ENCODE measurements around the gene TECPR2.
A peak's percentile ranks its signal among the peaks of the same experiment; 100 is the strongest.
"Not testable (repeated sequence)": the region's sequence is repeated elsewhere in the genome, so short reads cannot be mapped to it uniquely, and the experiment has no call there.

Gene TECPR2

DNA sequence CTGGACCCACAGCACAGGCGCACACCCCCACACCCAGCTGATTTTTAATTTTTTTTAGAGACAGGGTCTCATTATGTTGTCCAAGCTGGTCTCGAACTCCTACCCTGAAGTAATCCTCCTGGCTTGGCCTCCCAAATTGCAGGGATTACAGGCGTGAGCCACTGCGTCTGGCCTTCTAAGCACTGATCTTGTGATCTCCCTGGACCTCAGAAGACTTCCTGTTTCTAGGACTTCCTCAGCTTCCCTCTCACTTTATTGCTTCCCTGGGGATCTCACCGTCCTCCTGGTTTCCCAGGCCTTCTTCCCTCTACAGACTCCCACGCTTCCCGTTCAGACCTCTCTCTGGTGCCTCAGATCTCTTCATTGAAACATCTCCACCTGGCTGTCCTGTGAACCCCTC, 29.4 kb upstream of the TECPR2 start:
- DNase-seq (ENCODE audit: low read depth), result no peak

DNA sequence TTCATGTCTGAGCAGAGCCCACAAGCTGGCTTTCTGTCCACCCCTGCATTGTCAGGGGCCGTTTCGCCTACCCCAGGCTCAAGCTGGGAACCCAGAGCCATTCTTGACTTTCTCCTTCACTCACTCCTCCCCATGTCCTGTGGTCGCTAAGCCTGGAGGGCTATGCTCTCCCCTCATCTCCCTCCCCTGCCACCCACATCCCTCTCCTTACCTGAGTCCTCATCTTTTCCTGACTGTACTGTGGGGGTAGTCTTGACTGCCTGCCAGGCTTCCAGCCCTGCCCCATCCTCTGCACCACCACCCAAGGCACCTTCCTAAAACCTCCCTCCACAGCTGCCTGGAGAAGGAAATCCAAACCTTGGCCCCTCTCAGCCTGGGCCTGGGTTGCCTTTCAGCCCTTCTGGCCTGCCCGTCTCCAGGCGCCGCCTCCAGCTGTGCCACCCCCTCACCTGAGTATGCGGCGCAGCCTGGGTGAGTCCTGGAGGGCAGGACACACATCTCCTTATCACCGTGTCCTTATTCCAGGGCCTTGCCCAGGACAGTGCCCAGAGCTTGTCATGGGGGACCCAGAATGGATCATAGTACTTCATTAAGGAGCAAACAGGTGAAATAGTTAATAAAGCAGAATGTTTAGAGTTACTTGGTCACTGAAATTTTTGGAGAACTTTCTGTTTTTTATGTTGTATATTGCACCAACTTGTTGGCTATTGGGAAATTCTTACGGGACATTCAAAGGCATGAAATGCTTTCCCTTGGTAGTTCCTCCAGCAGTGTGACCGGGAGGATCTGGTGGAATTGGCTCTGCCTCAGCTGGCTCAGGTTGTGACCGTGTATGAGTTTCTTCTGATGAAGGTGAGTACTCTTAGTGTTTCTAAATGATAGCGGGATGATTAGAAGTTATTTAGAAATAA, 28.7 kb upstream of the TECPR2 start:
- DNase-seq (ENCODE audit: low read depth), result no peak

DNA sequence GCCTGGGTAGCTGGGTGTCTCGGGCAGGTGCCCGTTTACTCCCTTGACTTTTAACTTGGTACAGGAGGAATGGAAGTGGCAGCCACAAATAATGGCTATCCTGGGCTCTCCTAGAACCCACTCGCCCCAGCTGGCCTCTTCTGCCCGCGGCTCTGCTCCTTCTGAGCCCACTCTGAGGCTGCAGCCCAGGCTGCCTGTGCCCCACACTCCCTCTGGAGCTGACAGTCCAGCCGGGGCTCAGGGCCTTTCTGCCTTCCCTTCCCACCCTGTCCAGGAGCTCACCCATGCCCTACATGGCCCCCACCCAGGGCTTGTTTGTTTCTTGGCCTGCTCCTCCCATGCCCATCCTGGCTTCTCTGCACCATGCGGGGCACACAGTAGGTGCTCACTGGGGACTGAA, 27.6 kb upstream of the TECPR2 start:
- DNase-seq (ENCODE audit: low read depth), result no peak

DNA sequence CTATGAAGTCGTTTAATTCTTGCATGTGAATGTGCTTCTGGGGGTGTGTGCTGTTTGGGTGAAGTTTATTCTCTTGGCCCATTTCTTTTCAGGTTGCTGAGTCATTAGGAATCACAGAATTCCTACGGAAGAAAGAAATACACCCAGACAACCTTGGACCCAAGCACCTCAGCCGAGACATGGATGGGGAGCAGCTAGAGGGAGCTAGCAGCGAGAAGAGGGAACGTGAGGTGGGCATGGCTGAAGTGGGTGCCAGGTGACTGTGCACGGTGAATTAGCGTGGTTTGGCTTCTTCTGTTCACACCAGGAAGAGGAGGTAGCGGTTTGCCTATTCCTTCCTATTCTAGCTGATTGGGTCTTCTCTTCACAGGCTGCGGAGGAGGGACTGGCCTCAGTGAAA, 24.0 kb upstream of the TECPR2 start:
- no peak for DNase-seq (ENCODE audit: low read depth)

DNA sequence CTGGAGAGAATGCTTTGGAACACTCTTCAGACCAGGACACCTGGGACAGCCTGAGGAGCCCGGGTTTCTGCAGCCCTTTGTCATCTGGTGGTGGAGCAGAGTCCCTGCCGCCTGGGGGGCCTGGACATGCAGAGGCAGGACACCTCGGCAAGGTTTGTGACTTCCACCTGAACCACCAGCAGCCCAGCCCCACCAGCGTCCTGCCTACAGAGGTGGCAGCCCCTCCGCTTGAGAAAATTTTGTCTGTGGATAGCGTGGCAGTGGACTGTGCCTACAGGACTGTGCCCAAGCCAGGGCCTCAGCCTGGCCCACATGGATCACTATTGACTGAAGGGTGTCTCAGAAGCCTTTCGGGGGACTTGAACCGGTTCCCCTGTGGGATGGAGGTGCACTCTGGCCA, 21.2 kb upstream of the TECPR2 start:
- no peak for DNase-seq (ENCODE audit: low read depth)

DNA sequence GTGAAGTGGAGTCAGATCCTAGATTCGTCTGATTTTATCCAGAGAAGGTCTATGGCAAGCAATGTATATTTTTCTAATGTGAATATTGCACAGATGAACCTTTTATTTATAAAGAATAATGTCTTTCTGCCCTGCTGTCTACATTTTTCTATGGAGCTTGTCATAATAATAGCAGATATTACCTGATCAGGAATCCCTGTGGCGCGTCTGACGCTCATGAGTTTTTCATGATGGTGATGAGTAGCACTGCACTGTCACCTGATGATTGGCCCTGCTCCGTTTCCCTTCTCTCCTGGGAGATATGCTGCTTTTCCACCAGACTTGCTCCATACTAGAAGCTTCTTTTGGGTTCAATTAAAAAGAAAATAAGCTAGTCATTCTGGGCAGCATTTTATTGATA, 20.5 kb upstream of the TECPR2 start:
- DNase-seq (ENCODE audit: low read depth), result no peak

DNA sequence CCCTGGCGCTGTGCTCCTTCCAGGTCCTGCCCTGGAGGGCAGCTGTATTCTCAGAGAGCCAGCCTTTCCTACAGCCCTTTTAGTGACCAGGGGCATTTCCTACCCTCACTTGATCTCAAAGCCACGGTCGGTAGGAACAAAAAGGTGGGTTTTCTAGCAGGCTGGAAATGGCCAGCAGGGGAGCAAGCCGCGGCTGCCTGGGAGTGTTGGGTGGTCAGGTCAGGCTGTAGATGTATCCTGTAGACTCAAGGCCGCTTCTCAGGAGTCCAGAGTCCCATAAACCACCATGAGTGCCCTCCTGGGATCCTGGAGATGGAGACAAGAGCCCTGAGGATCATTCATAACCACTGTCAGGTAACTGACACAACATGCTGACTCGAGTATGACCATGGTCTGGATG, 18.7 kb upstream of the TECPR2 start:
- no peak for DNase-seq (ENCODE audit: low read depth)

DNA sequence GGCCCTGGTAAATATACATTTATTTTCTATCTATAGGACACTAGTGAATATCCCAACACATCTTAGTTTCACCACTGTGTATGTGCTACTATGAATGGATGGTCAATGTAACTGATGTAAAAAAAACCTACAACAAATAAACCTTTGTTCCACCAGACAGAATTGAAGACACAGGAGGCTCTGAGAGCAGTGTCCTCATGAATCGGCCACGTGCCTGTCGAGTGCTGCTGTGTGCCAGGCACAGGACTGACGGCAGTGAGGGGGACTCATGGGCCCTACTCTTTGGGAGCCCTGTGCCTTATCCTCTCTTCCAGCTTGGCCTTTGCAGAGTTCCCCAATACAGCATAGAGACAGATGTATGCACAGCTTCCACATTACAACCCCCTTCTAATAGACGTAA, 18.3 kb upstream of the TECPR2 start:
- DNase-seq (ENCODE audit: low read depth), result no peak

DNA sequence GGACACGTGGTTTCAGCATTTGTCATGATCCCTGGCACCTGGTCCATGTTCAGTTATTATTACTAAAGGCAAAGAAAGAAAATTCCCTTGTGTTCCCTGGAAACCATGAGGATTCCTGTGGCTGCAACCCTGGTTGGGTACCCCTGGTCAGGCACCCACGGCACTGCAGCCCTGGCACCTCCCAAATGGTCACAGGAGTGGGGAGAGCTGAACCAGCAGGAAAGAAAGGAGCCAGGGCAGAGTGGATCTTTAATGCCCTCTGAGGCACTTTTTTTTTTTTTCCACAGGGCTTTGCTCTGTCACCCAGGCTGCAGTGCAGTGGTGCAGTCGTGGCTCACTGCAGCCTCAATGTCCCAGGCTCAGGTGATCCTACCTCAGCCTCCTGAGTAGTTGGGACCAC, 17.5 kb upstream of the TECPR2 start:
- no peak for DNase-seq (ENCODE audit: low read depth)

DNA sequence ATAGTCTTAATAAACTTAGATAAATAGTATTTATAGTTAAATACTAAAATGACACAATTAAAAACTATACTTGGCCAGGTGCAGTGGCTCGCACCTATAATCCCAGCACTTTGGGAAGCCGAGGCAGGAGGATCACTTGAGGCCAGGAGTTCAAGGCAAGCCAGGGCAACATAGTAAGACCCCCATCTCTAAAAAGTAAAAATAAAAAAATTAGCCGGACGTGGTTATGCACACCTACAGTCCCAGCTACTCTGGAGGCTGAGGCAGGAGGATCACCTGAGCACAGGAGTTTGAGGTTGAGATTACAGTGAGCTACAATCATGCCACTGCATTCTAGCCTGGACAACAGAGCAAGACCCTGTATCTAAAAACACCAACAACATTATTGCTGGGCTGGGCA, 16.1 kb upstream of the TECPR2 start:
- DNase-seq (ENCODE audit: low read depth), result no peak

DNA sequence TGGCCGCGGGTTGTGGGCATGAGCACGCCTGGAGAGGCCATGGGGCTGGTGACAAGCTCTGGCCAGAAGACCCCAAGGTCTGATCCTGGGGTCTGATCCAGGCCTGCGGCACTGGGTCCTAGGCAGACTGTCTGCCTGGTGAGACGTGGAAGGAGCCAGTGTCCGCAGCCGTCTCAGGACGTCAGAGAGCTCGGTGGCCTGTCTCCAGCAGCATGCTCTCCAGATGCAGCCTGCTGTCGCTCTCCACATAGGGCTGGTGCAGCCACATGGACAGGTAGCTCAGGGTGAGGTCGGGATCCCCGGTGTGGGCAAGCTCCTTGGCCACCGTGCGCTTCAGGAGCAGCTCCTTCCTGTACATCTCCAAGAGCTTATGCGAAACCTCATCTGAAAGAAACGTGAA, 14.4 kb upstream of the TECPR2 start:
- no peak for DNase-seq (ENCODE audit: low read depth)

DNA sequence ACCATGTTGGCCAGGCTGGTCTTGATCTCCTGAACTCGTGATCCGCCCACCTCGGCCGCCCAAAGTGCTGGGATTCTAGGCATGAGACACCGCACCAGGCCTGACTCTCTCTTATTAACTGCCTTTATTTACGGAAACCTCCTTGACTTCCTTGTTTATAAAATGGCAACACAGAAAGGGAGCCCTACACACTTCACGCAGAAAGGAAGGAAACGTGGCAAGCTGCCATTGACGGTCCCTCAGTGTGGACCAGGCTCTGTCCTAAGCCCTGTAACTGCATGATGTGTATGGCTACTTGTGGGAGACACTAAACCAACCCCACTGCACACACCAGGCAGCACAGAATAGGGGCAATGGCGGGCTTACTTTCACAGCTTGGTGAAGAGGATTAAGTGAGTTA, 11.7 kb upstream of the TECPR2 start:
- DNase-seq (ENCODE audit: low read depth), result no peak

DNA sequence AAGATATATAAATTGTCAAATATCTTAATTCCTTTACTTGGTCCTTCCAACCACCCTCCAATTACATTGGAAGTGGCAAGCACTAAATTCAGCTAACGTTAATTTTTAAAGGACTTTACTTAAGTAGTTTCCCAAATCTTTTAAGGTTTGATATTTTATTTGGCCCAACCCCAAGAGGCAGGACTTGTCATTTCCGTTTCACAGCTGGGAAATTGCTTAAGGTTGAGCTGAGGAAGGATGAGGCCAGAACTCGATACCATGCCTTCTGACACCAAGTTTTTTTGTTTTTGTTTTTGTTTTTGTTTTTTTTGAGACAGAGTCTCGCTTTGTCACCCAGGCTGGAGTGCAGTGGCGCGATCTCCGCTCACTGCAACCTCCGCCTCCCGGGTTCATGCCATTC, 11.1 kb upstream of the TECPR2 start:
- not testable (repeated sequence) for DNase-seq (ENCODE audit: low read depth)

DNA sequence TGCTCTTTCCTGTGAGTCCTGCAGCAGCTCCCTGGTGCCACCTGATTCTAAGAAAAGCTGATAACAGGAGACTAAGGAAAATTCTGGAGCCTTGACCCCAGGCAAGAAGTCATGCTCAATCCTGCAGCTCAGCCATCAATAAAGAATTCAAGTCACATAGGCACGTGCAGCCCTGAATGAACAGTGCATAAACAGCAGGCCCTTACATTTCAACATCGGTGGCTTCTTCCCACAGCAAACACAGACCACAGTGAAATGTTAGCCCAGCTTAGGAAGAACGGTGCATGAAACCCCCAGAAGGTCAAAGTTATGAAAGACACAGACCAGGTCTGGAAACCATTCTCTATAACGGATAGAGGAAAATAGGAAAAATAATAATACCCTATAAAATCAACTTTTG, 10.5 kb upstream of the TECPR2 start:
- no peak for DNase-seq (ENCODE audit: low read depth)

DNA sequence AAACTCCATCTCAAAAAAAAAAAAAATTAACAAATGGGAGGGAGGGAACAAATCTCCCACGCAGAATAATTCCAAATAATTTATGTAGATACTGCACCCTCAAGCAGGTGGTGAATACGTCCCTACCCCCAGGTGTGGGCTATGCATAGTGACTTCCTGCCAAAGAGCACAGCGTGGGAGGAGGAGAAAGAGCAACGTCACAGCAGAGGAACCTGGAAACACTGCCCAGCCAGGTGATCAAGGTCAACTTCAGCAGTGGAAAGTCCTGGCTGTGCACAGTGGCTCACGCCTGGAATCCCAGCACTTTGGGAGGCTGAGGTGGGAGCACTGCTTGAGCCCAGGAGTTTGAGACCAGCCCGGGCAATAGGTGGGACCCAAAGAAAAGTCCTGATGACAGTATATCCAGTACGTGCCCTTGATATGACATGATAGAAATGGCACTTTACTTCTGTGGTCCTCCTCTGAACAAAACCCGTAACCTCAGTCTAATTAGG, 9.6 kb upstream of the TECPR2 start:
- DNase-seq (ENCODE audit: low read depth), result no peak

DNA sequence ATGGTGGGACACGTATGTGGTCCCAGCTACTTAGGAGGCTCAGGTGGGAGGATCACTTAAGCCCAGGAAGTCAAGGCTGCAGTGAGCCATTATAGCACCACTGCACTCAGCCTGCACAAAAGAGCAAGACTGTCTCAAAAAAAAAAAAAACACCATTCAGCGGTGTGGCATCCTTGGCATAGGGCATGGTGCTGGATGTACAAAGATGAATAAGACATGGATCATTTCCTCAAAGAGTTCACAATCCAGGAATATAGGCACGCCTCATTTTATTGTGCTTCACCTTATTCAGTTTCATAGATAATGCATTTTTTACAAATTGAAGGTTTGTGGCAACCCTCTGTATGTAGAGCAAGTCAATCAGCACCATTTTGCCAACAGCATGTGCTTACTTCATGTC, 6.5 kb upstream of the TECPR2 start:
- no peak for DNase-seq (ENCODE audit: low read depth)

DNA sequence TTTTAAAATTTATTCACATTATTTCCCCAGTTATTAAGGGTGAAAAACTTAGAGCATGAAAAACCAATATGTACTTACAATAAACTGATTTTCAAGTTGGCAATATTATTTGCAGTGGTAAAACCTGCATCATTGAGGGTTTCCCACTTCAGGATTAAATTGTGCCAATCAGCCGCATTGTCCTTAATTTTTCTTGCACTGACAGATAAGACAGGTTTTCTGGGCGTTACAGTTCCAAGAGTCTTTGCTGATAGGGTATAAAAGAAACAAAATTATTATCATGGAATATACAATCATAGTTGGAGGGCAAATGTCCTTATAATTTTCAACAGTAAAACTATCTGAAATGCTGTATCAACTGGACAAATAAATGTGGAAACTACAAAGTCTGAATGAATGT, 3.4 kb upstream of the TECPR2 start:
- no peak for DNase-seq (ENCODE audit: low read depth)

DNA sequence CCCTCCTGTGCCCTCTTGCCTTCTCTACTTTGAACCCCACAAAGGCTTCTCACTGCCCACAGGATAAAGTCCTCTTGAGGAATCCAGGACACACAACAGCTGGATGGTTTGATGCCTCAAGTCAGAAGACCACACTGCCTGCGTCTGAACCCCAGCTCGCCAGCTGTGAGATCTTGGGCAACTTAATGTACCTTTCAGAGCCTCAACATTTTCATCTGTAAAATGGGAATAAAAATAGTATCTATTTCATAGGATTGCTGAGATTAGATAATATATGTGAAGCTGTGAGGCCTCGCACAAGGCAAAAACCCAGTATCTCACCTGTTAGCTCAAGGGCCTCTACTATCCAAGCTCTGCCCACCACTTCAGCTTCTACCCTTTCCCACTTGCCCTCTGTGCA, 2.4 kb upstream of the TECPR2 start:
- no peak for DNase-seq (ENCODE audit: low read depth)

DNA sequence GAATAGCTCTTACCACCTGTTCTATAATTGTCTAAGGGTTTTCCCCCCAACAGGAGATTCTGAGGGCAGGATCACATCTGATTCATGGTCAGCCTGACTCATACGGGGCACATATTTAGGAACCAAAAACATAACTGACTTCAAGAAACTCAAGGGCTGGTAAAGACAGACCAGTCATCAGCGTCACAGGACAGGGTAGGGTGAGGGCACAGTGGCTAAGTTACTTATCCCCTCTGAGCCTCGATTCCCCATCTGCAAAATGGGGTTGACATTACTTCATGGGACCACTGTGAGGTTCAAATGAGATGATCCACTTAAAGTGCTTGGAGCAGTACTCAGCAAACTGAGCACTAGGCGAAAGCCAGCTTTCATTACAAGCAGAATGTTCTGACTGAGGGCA, 657 bp upstream of the TECPR2 start:
- DNase-seq (ENCODE audit: low read depth), result peak; percentile 42

DNA sequence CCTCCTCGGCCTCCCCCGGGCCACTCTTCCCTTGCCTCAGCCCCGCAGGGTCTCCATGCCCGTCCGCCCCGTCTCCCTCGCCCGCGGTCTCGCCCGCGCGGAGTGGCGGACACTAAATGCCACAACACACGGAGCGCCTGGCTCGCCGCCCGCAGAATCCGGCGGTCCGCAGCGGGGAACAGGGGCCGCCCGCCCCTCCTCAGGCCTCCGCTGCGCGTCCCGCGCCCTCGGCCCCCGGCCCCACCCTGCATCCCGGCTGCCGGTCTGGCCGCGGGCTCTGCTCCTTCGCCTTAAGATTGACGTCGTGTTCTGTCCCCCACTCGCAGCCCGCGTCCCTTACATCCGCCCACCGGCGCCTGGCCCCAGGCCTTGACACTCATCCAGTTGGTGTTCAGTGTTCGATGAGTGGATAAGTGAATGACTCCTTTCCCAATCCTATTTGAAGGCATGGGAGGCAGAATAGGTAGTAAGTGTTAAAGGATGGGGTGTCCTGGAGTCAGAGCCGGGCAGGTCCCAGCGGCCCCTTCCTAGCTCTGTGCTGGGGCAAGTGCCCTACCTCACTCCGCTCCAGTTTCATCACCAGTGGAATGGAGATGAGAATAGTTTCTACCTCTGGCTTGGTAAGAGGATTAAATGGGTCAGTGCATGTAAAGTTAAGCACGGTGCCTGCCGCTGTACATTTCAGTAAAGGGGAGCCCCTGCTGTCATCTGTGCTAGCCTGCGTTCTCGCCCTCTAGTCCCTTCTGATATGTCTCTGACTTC, 622 bp downstream of the TECPR2 start:
- DNase-seq (ENCODE audit: low read depth), result peak; percentile 21

DNA sequence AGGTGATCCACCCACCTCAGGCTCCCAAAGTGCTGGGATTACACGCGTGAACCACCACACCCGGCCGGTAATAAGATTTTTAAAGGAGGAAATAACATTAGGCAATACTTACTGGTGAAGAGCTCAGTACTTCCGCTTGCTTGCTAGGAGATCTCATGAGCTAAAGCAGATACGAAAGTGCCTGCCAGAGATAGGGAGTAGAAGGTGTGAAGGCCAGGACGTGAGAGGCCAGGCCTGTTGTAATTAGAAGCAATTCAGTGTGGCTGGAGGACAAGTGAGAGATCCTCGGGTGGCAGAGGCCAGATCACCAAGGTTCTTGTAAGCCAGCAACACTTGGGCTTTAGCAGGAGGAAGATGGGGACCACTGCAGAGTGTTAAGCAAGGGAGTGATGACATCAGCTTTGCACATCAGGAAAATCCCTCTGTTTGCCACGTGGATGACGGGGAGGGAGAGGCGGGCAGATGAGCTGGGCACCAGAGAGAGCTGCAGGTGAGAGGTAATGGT, 7.6 kb downstream of the TECPR2 start:
- no peak for DNase-seq (ENCODE audit: low read depth)

DNA sequence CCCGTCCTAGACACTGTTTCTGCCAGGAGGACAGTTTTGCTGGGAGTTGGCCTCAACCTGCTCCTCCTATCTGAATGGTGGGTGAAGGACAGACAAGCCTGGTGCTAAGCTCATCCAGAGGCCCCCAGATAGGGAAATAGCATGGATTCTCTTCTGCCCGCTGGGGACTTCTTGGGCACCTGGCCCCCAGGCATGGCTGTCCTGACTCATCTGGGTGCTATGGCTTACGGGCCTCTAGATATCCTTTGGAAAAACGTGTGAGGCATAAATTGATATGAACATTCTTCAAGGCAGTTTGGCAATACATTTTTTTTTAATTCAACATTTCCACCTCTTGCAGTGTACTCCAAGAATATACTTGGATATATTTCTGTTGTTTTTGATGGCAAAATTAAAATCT, 8.6 kb downstream of the TECPR2 start:
- no peak for DNase-seq (ENCODE audit: low read depth)

DNA sequence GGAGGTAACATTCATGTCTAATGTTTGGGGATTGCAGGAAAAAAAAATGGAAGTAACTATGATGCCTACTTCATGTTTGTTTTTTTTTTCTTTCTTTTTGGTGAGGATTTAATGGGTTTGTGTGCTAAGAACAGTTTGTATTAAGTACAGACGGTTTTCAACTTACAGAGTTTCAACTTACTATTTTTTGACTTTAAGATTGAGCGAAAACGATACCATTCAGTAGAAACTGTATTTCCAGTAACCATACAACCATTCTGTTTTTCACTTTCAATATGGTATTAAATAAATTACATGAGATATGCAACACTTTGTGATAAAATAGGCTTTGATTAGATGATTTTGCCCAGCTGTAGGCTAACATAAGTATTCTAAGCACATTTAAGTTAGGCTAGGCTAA, 10.4 kb downstream of the TECPR2 start:
- no peak for DNase-seq (ENCODE audit: low read depth)
